HEK293T (cell line): ENCODE measurements around the gene TSN.

Experiments used
- BHLHE40 ChIP-seq: fragments of 450-650 bp; IDR thresholded peaks from 2 replicates; pipeline ENCODE4 v1.6.1; 2016; ENCODE audit warnings: mild to moderate bottlenecking, moderate library complexity, borderline replicate concordance
- CTBP1 ChIP-seq: fragments of 450-650 bp; IDR thresholded peaks from 2 replicates; pipeline ENCODE4 v1.6.1; 2016; ENCODE audit warnings: borderline replicate concordance
- ELF4 ChIP-seq: fragments of 450-650 bp; IDR thresholded peaks from 2 replicates; pipeline ENCODE4 v1.6.1; 2017; ENCODE audit warnings: antibody characterized with exemption
- FOXM1 ChIP-seq: fragments of 450-650 bp; IDR thresholded peaks from 2 replicates; pipeline ENCODE4 v1.6.1; 2017; ENCODE audit warnings: mild to moderate bottlenecking, borderline replicate concordance
- HDGF ChIP-seq: fragments of 450-650 bp; IDR thresholded peaks from 2 replicates; pipeline ENCODE4 v1.6.1; 2017; ENCODE audit warnings: antibody characterized with exemption, borderline replicate concordance
- LEF1 ChIP-seq: fragments of 450-650 bp; IDR thresholded peaks from 2 replicates; pipeline ENCODE4 v1.6.1; 2017; ENCODE audit warnings: mild to moderate bottlenecking, borderline replicate concordance
- NFRKB ChIP-seq: fragments of 450-650 bp; IDR thresholded peaks from 2 replicates; pipeline ENCODE4 v1.6.1; 2016; ENCODE audit warnings: mild to moderate bottlenecking, moderate library complexity
- SP1 ChIP-seq: fragments of 450-650 bp; IDR thresholded peaks from 2 replicates; pipeline ENCODE4 v1.6.1; 2017
- SUZ12 ChIP-seq: fragments of 450-650 bp; IDR thresholded peaks from 2 replicates; pipeline ENCODE4 v1.6.1; 2016; ENCODE audit warnings: mild to moderate bottlenecking
- TARDBP ChIP-seq: fragments of 450-650 bp; IDR thresholded peaks from 2 replicates; pipeline ENCODE4 v1.6.1; 2016

DNA sequence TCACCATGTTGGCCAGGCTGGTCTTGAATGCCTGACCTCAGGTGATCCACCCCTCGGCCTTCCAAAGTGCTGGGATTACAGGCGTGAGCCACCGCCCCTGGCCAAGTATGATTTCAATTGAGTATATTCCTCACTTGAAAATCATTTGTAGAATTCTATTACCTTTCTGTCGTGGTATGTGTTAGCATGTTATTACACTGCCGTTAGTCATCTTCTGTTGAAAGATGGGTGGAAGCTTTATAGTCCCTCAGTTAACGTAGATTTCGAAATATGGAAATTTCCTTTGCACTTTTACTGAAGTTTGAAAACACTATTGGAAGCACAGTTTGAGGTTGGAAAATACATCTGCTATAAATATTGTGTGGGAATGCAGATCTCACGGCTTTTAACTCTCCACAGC is 33.5 kb upstream of the TSN start:
- no peak for TF ChIP-seq FOXM1
- no peak for TF ChIP-seq SUZ12
- TF ChIP-seq ELF4, result no peak
- no peak for TF ChIP-seq SP1
- no peak for TF ChIP-seq TARDBP
- no peak for TF ChIP-seq BHLHE40
- TF ChIP-seq CTBP1, result no peak
- TF ChIP-seq LEF1, result no peak
- no peak for TF ChIP-seq NFRKB
- TF ChIP-seq HDGF, result no peak
